ENCODE data around the gene ARHGAP28.

The ARHGAP28 gene

GRCh38 chr18:6729247-6730091 lies at the start of gene ARHGAP28:
Gene ARHGAP28, plus strand, starts transcription at chr18:6729716. Its CDS starts 106 bp downstream, at chr18:6729822.
- peak; percentile 98 for DNase-seq

- no peak for DNase-seq
Observed at GRCh38 chr18:6681331-6681875, 48.1 kb upstream of the ARHGAP28 start.

GRCh38 chr18:6682437-6683111 lies 46.9 kb upstream of the ARHGAP28 start:
- DNase-seq, result no peak

- no peak for DNase-seq
Observed at GRCh38 chr18:6683112-6683876, 46.2 kb upstream of the ARHGAP28 start.

- no peak for DNase-seq
Observed at GRCh38 chr18:6687676-6688075, 41.8 kb upstream of the ARHGAP28 start.

- DNase-seq, result no peak
Observed at GRCh38 chr18:6708890-6709289, 20.6 kb upstream of the ARHGAP28 start.

- DNase-seq, result no peak
Observed at GRCh38 chr18:6711467-6711866, 18.0 kb upstream of the ARHGAP28 start.

- DNase-seq, result peak; percentile 74
Observed at GRCh38 chr18:6712401-6712800, 17.1 kb upstream of the ARHGAP28 start.

GRCh38 chr18:6714010-6714409 lies 15.5 kb upstream of the ARHGAP28 start:
- no peak for DNase-seq

- DNase-seq, result no peak
Observed at GRCh38 chr18:6718267-6718666, 11.2 kb upstream of the ARHGAP28 start.

- no peak for DNase-seq
Observed at GRCh38 chr18:6719098-6719846, 10.2 kb upstream of the ARHGAP28 start.

GRCh38 chr18:6719910-6720683 lies 9.4 kb upstream of the ARHGAP28 start:
- no peak for DNase-seq

- DNase-seq, result no peak
Observed at GRCh38 chr18:6721755-6722154, 7.8 kb upstream of the ARHGAP28 start.

GRCh38 chr18:6722690-6723089 lies 6.8 kb upstream of the ARHGAP28 start:
- no peak for DNase-seq

- DNase-seq, result no peak
Observed at GRCh38 chr18:6724331-6724730, 5.2 kb upstream of the ARHGAP28 start.

GRCh38 chr18:6728331-6728730 lies 1.2 kb upstream of the ARHGAP28 start:
- DNase-seq, result no peak

GRCh38 chr18:6728809-6729246 lies 688 bp upstream of the ARHGAP28 start:
- DNase-seq, result no peak

GRCh38 chr18:6730416-6731221 lies 1.1 kb downstream of the ARHGAP28 start:
- no peak for DNase-seq

GRCh38 chr18:6731222-6731596 lies 1.7 kb downstream of the ARHGAP28 start:
- peak; percentile 52 for DNase-seq

- DNase-seq, result no peak
Observed at GRCh38 chr18:6732952-6733351, 3.4 kb downstream of the ARHGAP28 start.

GRCh38 chr18:6733758-6734157 lies 4.2 kb downstream of the ARHGAP28 start:
- DNase-seq, result no peak
